Fibroblast of the aortic adventitia (primary cell): ENCODE results near the gene ATF6. TPM values are rescaled to one million over a fixed set of nuclear protein-coding genes. Genes with fewer than 3 reads are reported as not detected.

Source experiments
- DNase-seq: peaks from one replicate; pipeline ENCODE4 v3.0.0-alpha.2; 2010; ENCODE audit warnings: low read depth
- H3K4me3 ChIP-seq: 2 replicates; pipeline ENCODE4 v1.5.1; 2011; ENCODE audit warnings: low read depth, mild to moderate bottlenecking, control low read depth, low read length, moderate library complexity
- CTCF ChIP-seq: IDR thresholded peaks from 2 replicates; pipeline ENCODE4 v1.5.1; 2011; ENCODE audit warnings: mild to moderate bottlenecking, low read length, control low read depth, inconsistent platforms; ENCODE audit not compliant: insufficient read depth
- total RNA-seq: library from RNA; depleted of rRNA; stranded (reverse); fragments of >200 nt; gene quantifications from 2 replicates; pipeline ENCODE4 v1.2.3, GENCODE V29; 2012; ENCODE audit warnings: low replicate concordance

ATF6 gene
- total RNA-seq, 1 donor = 32.8 TPM

DNA sequence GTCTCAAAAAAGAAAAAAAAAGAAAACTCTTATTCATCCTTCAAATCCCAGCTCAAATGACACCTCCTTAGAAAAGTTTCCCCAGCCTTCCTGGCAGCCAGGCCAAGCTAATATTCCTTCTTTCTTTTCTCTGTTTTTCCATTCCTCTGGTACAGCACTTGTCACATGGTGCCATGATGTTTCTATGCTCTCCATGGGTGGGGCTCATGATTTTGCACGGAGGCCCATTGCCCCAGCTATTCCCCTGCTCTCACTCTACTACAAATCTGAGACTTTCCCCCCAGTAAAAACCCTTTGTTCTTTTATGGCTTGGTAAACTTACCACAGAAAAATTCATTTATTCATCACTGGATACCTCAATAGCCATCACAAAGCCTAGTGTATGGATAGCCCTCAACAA, 231.0 kb downstream of the ATF6 start:
- H3K4me3 ChIP-seq = no peak overlapping the region
- no peak for TF ChIP-seq CTCF
- no peak for DNase-seq

- H3K4me3 ChIP-seq = no peak overlapping the region
- no peak for TF ChIP-seq CTCF
- DNase-seq = no peak
These were observed 232.7 kb downstream of the ATF6 start for GRCh38 chr1:161998811-161999210.

DNA sequence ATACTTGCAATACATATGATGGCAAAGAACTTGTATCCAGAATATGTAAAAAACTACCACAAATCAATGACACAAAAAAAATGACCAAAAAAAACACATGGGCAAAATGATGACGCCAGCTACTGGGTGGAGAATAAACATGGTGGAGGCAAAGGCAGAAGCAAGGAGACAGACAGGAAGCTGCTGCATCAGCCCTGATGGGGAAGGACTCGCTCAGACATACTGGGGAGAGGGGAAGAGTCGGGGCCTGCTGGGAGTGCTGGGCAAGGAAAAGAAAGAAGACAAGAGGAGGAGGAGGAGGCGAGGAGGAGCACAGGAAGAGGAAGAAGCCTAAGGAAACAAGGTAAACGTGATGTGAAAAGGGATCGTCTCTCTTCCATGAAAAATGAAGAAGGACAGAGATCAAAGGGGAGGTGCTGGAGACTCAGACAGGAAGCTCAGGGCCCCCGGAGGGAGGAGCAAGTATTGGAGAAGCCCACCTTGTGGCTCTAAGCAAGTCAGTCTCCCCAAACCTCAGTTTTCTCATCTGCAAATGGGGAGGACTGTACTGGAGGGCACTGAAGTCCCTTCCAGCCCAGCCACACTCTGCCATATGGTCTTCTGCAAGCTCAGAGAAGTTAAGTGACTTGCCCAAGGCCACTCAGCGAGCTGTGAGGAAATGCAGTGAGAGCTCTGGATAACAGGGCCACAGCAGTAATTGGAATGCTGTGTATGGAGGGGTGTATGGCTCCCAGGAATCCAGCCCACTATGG, 233.4 kb downstream of the ATF6 start:
- no peak for TF ChIP-seq CTCF
- DNase-seq = no peak
- no peak overlapping the region for H3K4me3 ChIP-seq

GRCh38 chr1:162000053-162000420, 233.9 kb downstream of the ATF6 start:
- TF ChIP-seq CTCF = no peak
- DNase-seq = no peak
- H3K4me3 ChIP-seq = no peak overlapping the region

- peak; percentile 93 for DNase-seq
- H3K4me3 ChIP-seq = peak overlapping the region; percentile 31
- TF ChIP-seq CTCF = peak; percentile 6
These were observed 237.1 kb downstream of the ATF6 start for GRCh38 chr1:162003061-162003829.

- peak; percentile 61 for DNase-seq
- H3K4me3 ChIP-seq = no peak overlapping the region
These were observed 237.7 kb downstream of the ATF6 start for GRCh38 chr1:162003830-162004215.

More at GRCh38 chr1:162003830-162004215, 237.7 kb downstream of the ATF6 start:
- no peak for TF ChIP-seq CTCF
